GM23338 (cell line): ENCODE data around the gene SPNS3. TPM values are rescaled to one million over a fixed set of nuclear protein-coding genes. Genes with fewer than 3 reads are reported as not detected.

ENCODE experiments used
- ATAC-seq: fragments of 200-7000 bp; cut with Tn5 transposase; 3 replicates; pipeline ENCODE4 v1.9.1; 2020
- DNase-seq: peaks from one replicate; pipeline ENCODE4 v3.0.0-alpha.2; 2015; ENCODE audit warnings: low spot score
- H2AFZ ChIP-seq: fragments of 200-600 bp; sonication (generic); 2 replicates; pipeline ENCODE4 v1.8.0; 2016; ENCODE audit warnings: antibody characterized with exemption, mild to moderate bottlenecking, moderate library complexity
- H3F3A ChIP-seq: fragments of 200-600 bp; sonication (generic); replicated peaks from 2 replicates; pipeline ENCODE4 v1.8.0; 2017; ENCODE audit warnings: antibody characterized with exemption, mixed run types, low read depth
- H3K27ac ChIP-seq: fragments of 200-600 bp; sonication (generic); 2 replicates; pipeline ENCODE4 v1.6.1; 2016; ENCODE audit warnings: low read depth
- H3K27me3 ChIP-seq: fragments of 200-600 bp; sonication (generic); 2 replicates; pipeline ENCODE4 v1.8.0; 2016; ENCODE audit warnings: mild to moderate bottlenecking, mixed run types, moderate library complexity; ENCODE audit not compliant: insufficient read depth
- H3K36me3 ChIP-seq: fragments of 200-600 bp; sonication (generic); 2 replicates; pipeline ENCODE4 v1.8.0; 2016; ENCODE audit warnings: mild to moderate bottlenecking; ENCODE audit not compliant: insufficient read depth
- H3K4me1 ChIP-seq: fragments of 200-600 bp; sonication (generic); 2 replicates; pipeline ENCODE4 v1.8.0; 2016; ENCODE audit warnings: mild to moderate bottlenecking, moderate library complexity; ENCODE audit not compliant: insufficient read depth
- H3K4me2 ChIP-seq: fragments of 200-600 bp; sonication (generic); 2 replicates; pipeline ENCODE4 v1.7.1; 2017; ENCODE audit warnings: mixed run types
- H3K4me3 ChIP-seq: fragments of 200-600 bp; sonication (generic); 2 replicates; pipeline ENCODE4 v1.6.1; 2016; ENCODE audit warnings: mixed run types
- H3K79me2 ChIP-seq: fragments of 200-600 bp; sonication (generic); replicated peaks from 2 replicates; pipeline ENCODE4 v1.8.0; 2017; ENCODE audit warnings: mild to moderate bottlenecking; ENCODE audit not compliant: insufficient read depth
- H3K9me2 ChIP-seq: fragments of 200-600 bp; sonication (generic); 2 replicates; pipeline ENCODE4 v1.8.0; 2017; ENCODE audit not compliant: insufficient read depth
- H4K20me1 ChIP-seq: fragments of 200-600 bp; sonication (generic); replicated peaks from 2 replicates; pipeline ENCODE4 v1.8.0; 2017; ENCODE audit warnings: mild to moderate bottlenecking; ENCODE audit not compliant: insufficient read depth
- H3K27ac Mint-ChIP-seq: 2 replicates; pipeline ENCODE4 v1.8.0; 2020; ENCODE audit warnings: inconsistent platforms, mild to moderate bottlenecking, moderate library complexity, mixed read lengths
- H3K27me3 Mint-ChIP-seq: 3 replicates; pipeline ENCODE4 v1.8.0; 2022; ENCODE audit warnings: low read depth, mild to moderate bottlenecking, moderate library complexity, mixed read lengths, inconsistent platforms; ENCODE audit not compliant: insufficient read depth, poor library complexity
- H3K36me3 Mint-ChIP-seq: 3 replicates; pipeline ENCODE4 v1.8.0; 2021; ENCODE audit warnings: low read depth, mild to moderate bottlenecking, inconsistent platforms, moderate library complexity, mixed read lengths
- H3K4me1 Mint-ChIP-seq: 3 replicates; pipeline ENCODE4 v1.8.0; 2020; ENCODE audit warnings: mild to moderate bottlenecking, inconsistent platforms, mixed read lengths
- H3K4me3 Mint-ChIP-seq: 3 replicates; pipeline ENCODE4 v1.8.0; 2021; ENCODE audit warnings: moderate library complexity, mild to moderate bottlenecking, inconsistent platforms, mixed read lengths
- H3K9me3 Mint-ChIP-seq: 3 replicates; pipeline ENCODE4 v1.8.0; 2020; ENCODE audit warnings: moderate library complexity, mild to moderate bottlenecking, inconsistent platforms, mixed read lengths
- REST ChIP-seq: IDR thresholded peaks from one replicate; pipeline ENCODE4 v1.6.1; 2018; ENCODE audit warnings: antibody characterized with exemption; ENCODE audit not compliant: unreplicated experiment
- ZNF331 ChIP-seq: fragments of 250-450 bp; sonication (Bioruptor Pico); IDR thresholded peaks from 2 replicates; pipeline ENCODE4 v1.5.0; 2020; ENCODE audit warnings: low read depth, mild to moderate bottlenecking, moderate library complexity
- ZNF462 ChIP-seq: fragments of 250-450 bp; sonication (Bioruptor Pico); IDR thresholded peaks from 2 replicates; pipeline ENCODE4 v1.5.0; 2020; ENCODE audit warnings: mild to moderate bottlenecking, moderate library complexity
- polyA plus RNA-seq: library from polyadenylated mRNA; unstranded; fragments of >200 nt; fragmentation: Nextera tagmentation; extraction: Ambion mirVana; gene quantifications from 2 replicates; pipeline ENCODE4 v1.2.1, GENCODE V29; 2016
- total RNA-seq: library from RNA; depleted of rRNA; stranded (reverse); fragments of >200 nt; shearing (Covaris generic); gene quantifications from 2 replicates; pipeline ENCODE4 v1.2.3, GENCODE V29; 2014

SPNS3 gene
- total and polyA plus RNA-seq, 2 experiments from 2014 or later: not detected

- Histone ChIP-seq H4K20me1 (no peaks in the 10 kb centered on the region), H3F3A (no peaks in the 10 kb centered on the region), H2AFZ (no peak overlapping the region), H3K36me3 (no peaks in the 10 kb centered on the region), H3K4me1 (no peaks in the 10 kb centered on the region), H3K27ac (no peak overlapping the region), H3K27me3 (peaks cover 81% of the 10 kb centered on the region), H3K79me2 (no peaks in the 10 kb centered on the region), H3K9me2 (no peaks in the 10 kb centered on the region), H3K4me3 (no peak overlapping the region), H3K4me2 (no peak overlapping the region)
- ATAC-seq (no peak), DNase-seq (no peak)
- Mint-ChIP-seq H3K36me3 (no peaks in the 10 kb centered on the region; the same call in 2 of the 3 replicates), H3K27ac (no peak overlapping the region), H3K27me3 (peaks cover 64% of the 10 kb centered on the region), H3K4me1 (peaks cover 12% of the 10 kb centered on the region), H3K9me3 (no peaks in the 10 kb centered on the region), H3K4me3 (no peak overlapping the region)
- no peak for TF ChIP-seq ZNF331 (CRISPR knock-in tag)
- TF ChIP-seq ZNF462: no peak
- TF ChIP-seq REST: no peak
Measured at GRCh38 chr17:4527134-4527533, 93.4 kb downstream of the SPNS3 start.
